Panc1 (cell line): ENCODE data around the gene VAPA. TPM values are rescaled to one million over a fixed set of nuclear protein-coding genes. Genes with fewer than 3 reads are reported as not detected.

Source experiments
- ATAC-seq: fragments of 200-7000 bp; cut with Tn5 transposase; 2 replicates; pipeline ENCODE4 v1.9.1; 2020; ENCODE audit warnings: mild to moderate bottlenecking, moderate library complexity
- BruUV-seq: library from RNA; stranded (reverse); fragments of 400-500 nt; replicated peaks from 2 replicates; lab custom pipeline; 2021; lab: Mats Ljungman, UMichigan
- CTCF ChIA-PET: fragments of 300-600 bp; sonication (Branson Sonifier 250); formaldehyde crosslinking; loops from one replicate; lab custom pipeline; 2022; ENCODE audit warnings: antibody characterized with exemption; lab: Charles Lee
- POLR2A ChIA-PET: fragments of 300-600 bp; sonication (Branson Sonifier 250); formaldehyde crosslinking; loops from one replicate; lab custom pipeline; 2022; ENCODE audit warnings: antibody characterized with exemption; lab: Charles Lee
- DNase-seq: peaks from one replicate; pipeline ENCODE4 v3.0.0-alpha.2; 2010; ENCODE audit warnings: low read depth, low spot score
- H3K27ac ChIP-seq: 2 replicates; pipeline ENCODE4 v1.5.1; 2011; ENCODE audit warnings: mild to moderate bottlenecking, low read length, inconsistent platforms
- H3K27me3 ChIP-seq: fragments of 200-500 bp; sonication (Bioruptor generic); 2 replicates; pipeline ENCODE4 v1.6.0; 2014; ENCODE audit warnings: low read length, inconsistent platforms; ENCODE audit not compliant: control insufficient read depth, insufficient read depth
- H3K36me3 ChIP-seq: fragments of 200-500 bp; sonication (Bioruptor generic); 2 replicates; pipeline ENCODE4 v1.5.1; 2014; ENCODE audit warnings: inconsistent platforms, mild to moderate bottlenecking, low read length, moderate library complexity; ENCODE audit not compliant: control insufficient read depth, insufficient read depth
- H3K4me1 ChIP-seq: 2 replicates; pipeline ENCODE4 v1.5.1; 2011; ENCODE audit warnings: inconsistent platforms, mild to moderate bottlenecking, low read length, moderate library complexity; ENCODE audit not compliant: control insufficient read depth, insufficient read depth
- H3K4me3 ChIP-seq, 2 experiments: 2 replicates each; pipeline ENCODE4 v1.5.1; 2011 to 2012; ENCODE audit warnings: low read depth in 2 of 2, low read length in 2 of 2, mild to moderate bottlenecking in 2 of 2, inconsistent platforms in 1 of 2, moderate library complexity in 1 of 2
- H3K9me3 ChIP-seq: fragments of 200-500 bp; sonication (Bioruptor generic); 2 replicates; pipeline ENCODE4 v1.5.1; 2014; ENCODE audit warnings: low read depth, mild to moderate bottlenecking, inconsistent platforms, low read length, moderate library complexity; ENCODE audit not compliant: control insufficient read depth, insufficient read depth
- CTCF ChIP-seq: fragments of 450-650 bp; IDR thresholded peaks from 2 replicates; pipeline ENCODE4 v1.5.1; 2017; ENCODE audit warnings: mild to moderate bottlenecking
- POLR2AphosphoS5 ChIP-seq: IDR thresholded peaks from 2 replicates; pipeline ENCODE4 v1.6.1; 2012; ENCODE audit warnings: mild to moderate bottlenecking, low read depth, low read length, moderate library complexity
- SIN3A ChIP-seq: IDR thresholded peaks from 2 replicates; pipeline ENCODE4 v1.6.1; 2012; ENCODE audit warnings: low read depth, mild to moderate bottlenecking, low read length, moderate library complexity, borderline replicate concordance; ENCODE audit not compliant: insufficient read depth
- TCF7L2 ChIP-seq: IDR thresholded peaks from 2 replicates; pipeline ENCODE4 v1.6.1; 2011; ENCODE audit warnings: mild to moderate bottlenecking, low read depth, low read length, inconsistent platforms
- in situ Hi-C: cut with HindIII; loops from 2 replicates; pipeline ENCODE4 v1.10.0; 2016; ENCODE audit warnings: low sequenced_read_pairs, low pct_unique_long_range_greater_than_20kb
- intact Hi-C: fragments of 100-400 bp; cut with micrococcal nuclease; formaldehyde crosslinking; loops from one replicate; pipeline ENCODE4 v1.10.0; 2022; ENCODE audit not compliant: unreplicated experiment
- total RNA-seq: library from RNA; stranded (reverse); gene quantifications from one replicate; pipeline ENCODE4 v1.2.1, GENCODE V29; 2021; ENCODE audit not compliant: unreplicated experiment
- TF ChIP-seq, protein P1 (sequence below), 2 experiments: IDR thresholded peaks; 2 replicates each; pipeline ENCODE4 v1.6.1; 2011 to 2012; ENCODE audit warnings: low read depth in 2 of 2, control low read depth in 1 of 2, low read length in 1 of 2, mild to moderate bottlenecking in 1 of 2, moderate library complexity in 1 of 2; ENCODE audit not compliant: insufficient read depth in 1 of 2

The VAPA gene
- total RNA-seq, 1 experiment from 2014 or later: 228 TPM

- Histone ChIP-seq H3K27me3 (no peaks in the 10 kb centered on the region), H3K27ac (no peak overlapping the region), H3K9me3 (peaks cover 8% of the 10 kb centered on the region; the same call in 1 of the 2 replicates), H3K36me3 (no peaks in the 10 kb centered on the region), H3K4me3 (no peak overlapping the region), H3K4me1 (no peaks in the 10 kb centered on the region)
- intact Hi-C loops: no loop called here
- ATAC-seq (no peak), DNase-seq (no peak)
- no TSS peak for BruUV-seq
- in situ Hi-C loops: no loop called here
- POLR2A ChIA-PET: no interaction called here
- TF ChIP-seq POLR2AphosphoS5 (no peak), SIN3A (no peak), TCF7L2 (no peak), CTCF (no peak)
- TF ChIP-seq, protein P1, sequence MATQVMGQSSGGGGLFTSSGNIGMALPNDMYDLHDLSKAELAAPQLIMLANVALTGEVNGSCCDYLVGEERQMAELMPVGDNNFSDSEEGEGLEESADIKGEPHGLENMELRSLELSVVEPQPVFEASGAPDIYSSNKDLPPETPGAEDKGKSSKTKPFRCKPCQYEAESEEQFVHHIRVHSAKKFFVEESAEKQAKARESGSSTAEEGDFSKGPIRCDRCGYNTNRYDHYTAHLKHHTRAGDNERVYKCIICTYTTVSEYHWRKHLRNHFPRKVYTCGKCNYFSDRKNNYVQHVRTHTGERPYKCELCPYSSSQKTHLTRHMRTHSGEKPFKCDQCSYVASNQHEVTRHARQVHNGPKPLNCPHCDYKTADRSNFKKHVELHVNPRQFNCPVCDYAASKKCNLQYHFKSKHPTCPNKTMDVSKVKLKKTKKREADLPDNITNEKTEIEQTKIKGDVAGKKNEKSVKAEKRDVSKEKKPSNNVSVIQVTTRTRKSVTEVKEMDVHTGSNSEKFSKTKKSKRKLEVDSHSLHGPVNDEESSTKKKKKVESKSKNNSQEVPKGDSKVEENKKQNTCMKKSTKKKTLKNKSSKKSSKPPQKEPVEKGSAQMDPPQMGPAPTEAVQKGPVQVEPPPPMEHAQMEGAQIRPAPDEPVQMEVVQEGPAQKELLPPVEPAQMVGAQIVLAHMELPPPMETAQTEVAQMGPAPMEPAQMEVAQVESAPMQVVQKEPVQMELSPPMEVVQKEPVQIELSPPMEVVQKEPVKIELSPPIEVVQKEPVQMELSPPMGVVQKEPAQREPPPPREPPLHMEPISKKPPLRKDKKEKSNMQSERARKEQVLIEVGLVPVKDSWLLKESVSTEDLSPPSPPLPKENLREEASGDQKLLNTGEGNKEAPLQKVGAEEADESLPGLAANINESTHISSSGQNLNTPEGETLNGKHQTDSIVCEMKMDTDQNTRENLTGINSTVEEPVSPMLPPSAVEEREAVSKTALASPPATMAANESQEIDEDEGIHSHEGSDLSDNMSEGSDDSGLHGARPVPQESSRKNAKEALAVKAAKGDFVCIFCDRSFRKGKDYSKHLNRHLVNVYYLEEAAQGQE (IDR thresholded peaks at IDR 0.05; ENCODE audit: insufficient read depth in 1 of 2, low read depth in 2 of 2, low read length in 1 of 2): no peak
- CTCF ChIA-PET: no interaction called here
Observed at GRCh38 chr18:10002280-10002679, 88.5 kb downstream of the VAPA start.

GRCh38 chr18:10003281-10003680, 89.5 kb downstream of the VAPA start:
- BruUV-seq: no TSS peak
- Histone ChIP-seq H3K27ac (no peak overlapping the region), H3K4me1 (no peaks in the 10 kb centered on the region), H3K4me3 (no peak overlapping the region), H3K9me3 (peaks cover 8% of the 10 kb centered on the region; the same call in 1 of the 2 replicates), H3K27me3 (no peaks in the 10 kb centered on the region), H3K36me3 (no peaks in the 10 kb centered on the region)
- POLR2A ChIA-PET: no interaction called here
- intact Hi-C loops: no loop called here
- TF ChIP-seq, protein P1 (IDR thresholded peaks at IDR 0.05; ENCODE audit: insufficient read depth in 1 of 2, low read depth in 2 of 2, low read length in 1 of 2): no peak
- TF ChIP-seq CTCF (no peak), SIN3A (no peak), POLR2AphosphoS5 (no peak), TCF7L2 (no peak)
- in situ Hi-C loops: no loop called here
- DNase-seq (no peak), ATAC-seq (no peak)
- CTCF ChIA-PET: no interaction called here
